CD4-positive, CD25-positive, alpha-beta regulatory T cell (primary cell): ENCODE data around the gene ZNF385A. TPM values are rescaled to one million over a fixed set of nuclear protein-coding genes. Genes with fewer than 3 reads are reported as not detected.
"Not testable (repeated sequence)": the region's sequence is repeated elsewhere in the genome, so short reads cannot be mapped to it uniquely, and the experiment has no call there.

Experiments used
- ATAC-seq, 2 donors: fragments of 150-1000 bp; cut with Tn5 transposase; one replicate each; pipeline ENCODE4 v1.10.0; 2021; ENCODE audit warnings: low read depth in 2 of 2, moderate number of reproducible peaks in 2 of 2, moderate library complexity in 1 of 2
- DNase-seq, 3 donors: peaks; one replicate each; pipeline versions ENCODE4 v3.0.0 to v3.0.0-alpha.2; 2012 to 2022; ENCODE audit warnings: mixed read lengths in 1 of 3
- H3K27ac ChIP-seq: one replicate; pipeline ENCODE4 v1.7.0; 2013; ENCODE audit warnings: mild to moderate bottlenecking, low read length; ENCODE audit not compliant: insufficient read depth, poor library complexity, severe bottlenecking
- H3K27me3 ChIP-seq: one replicate; pipeline ENCODE4 v1.7.0; 2013; ENCODE audit warnings: low read length; ENCODE audit not compliant: control insufficient read depth, insufficient read depth
- H3K36me3 ChIP-seq: one replicate; pipeline ENCODE4 v1.7.0; 2013; ENCODE audit warnings: mild to moderate bottlenecking, low read length, moderate library complexity; ENCODE audit not compliant: control insufficient read depth, insufficient read depth
- H3K4me1 ChIP-seq: 2 replicates; pipeline ENCODE4 v1.7.0; 2013; ENCODE audit warnings: mild to moderate bottlenecking, low read length; ENCODE audit not compliant: insufficient read depth, control insufficient read depth, poor library complexity, severe bottlenecking
- H3K4me3 ChIP-seq: one replicate; pipeline ENCODE4 v1.7.0; 2013; ENCODE audit warnings: low read depth, mild to moderate bottlenecking, low read length, moderate library complexity
- H3K9me3 ChIP-seq, 2 experiments: 1 replicate in 1 of 2; 2 replicates in 1 of 2; pipeline ENCODE4 v1.7.0; 2013; ENCODE audit warnings: low read length in 2 of 2, mild to moderate bottlenecking in 1 of 2, moderate library complexity in 1 of 2; ENCODE audit not compliant: control insufficient read depth in 2 of 2
- H3K27ac Mint-ChIP-seq, 3 donors: one replicate each; pipeline ENCODE4 v1.8.0; 2020 to 2022; ENCODE audit warnings: mild to moderate bottlenecking in 3 of 3, mixed read lengths in 3 of 3, moderate library complexity in 2 of 3
- H3K27me3 Mint-ChIP-seq: one replicate; pipeline ENCODE4 v1.8.0; 2022; ENCODE audit warnings: mild to moderate bottlenecking, mixed read lengths
- H3K36me3 Mint-ChIP-seq: one replicate; pipeline ENCODE4 v1.8.0; 2020; ENCODE audit warnings: mixed read lengths
- H3K4me1 Mint-ChIP-seq, 4 donors: one replicate each; pipeline ENCODE4 v1.8.0; 2020 to 2022; ENCODE audit warnings: mixed read lengths in 4 of 4, mild to moderate bottlenecking in 1 of 4
- H3K4me3 Mint-ChIP-seq, 4 donors: one replicate each; pipeline ENCODE4 v1.8.0; 2020 to 2022; ENCODE audit warnings: mild to moderate bottlenecking in 4 of 4, mixed read lengths in 4 of 4, moderate library complexity in 3 of 4
- H3K9me3 Mint-ChIP-seq, 7 donors: one replicate each; pipeline ENCODE4 v1.8.0; 2020 to 2022; ENCODE audit warnings: mixed read lengths in 7 of 7, mild to moderate bottlenecking in 3 of 7, moderate library complexity in 2 of 7
- polyA plus RNA-seq, 4 donors: library from polyadenylated mRNA; unstranded; fragments of 300-500 nt; fragmentation: Illumina TruSeq; gene quantifications; one replicate each; pipeline ENCODE4 v1.2.3, GENCODE V29; 2021
- total RNA-seq: library from RNA; stranded (reverse); gene quantifications from one replicate; pipeline ENCODE4 v1.2.3, GENCODE V29; 2022

Gene ZNF385A
- total and polyA plus RNA-seq, 5 donors from 2014 or later = 0.14 to 0.86 (median 0.17) TPM; not detected in 2

GRCh38 chr12:54358191-54358944, 26.2 kb downstream of the ZNF385A start:
- Mint-ChIP-seq H3K4me3 (no peak overlapping the region), H3K4me1 (peaks cover 0 to 15% (median 1%) of the 10 kb centered on the region in 4 donors), H3K9me3 (no peaks in the 10 kb centered on the region), H3K36me3 (peaks cover 5% of the 10 kb centered on the region), H3K27me3 (no peaks in the 10 kb centered on the region), H3K27ac (no peak overlapping the region)
- H3K27ac ChIP-seq = peak overlapping the region; percentile 84
- no peak for ATAC-seq
- DNase-seq = peak; percentile 21 to 83 (median 35)
- H3K27me3 ChIP-seq = no peaks in the 10 kb centered on the region
- H3K9me3 ChIP-seq = no peaks in the 10 kb centered on the region
- peak overlapping the region; percentile 94 for H3K4me3 ChIP-seq
- no peaks in the 10 kb centered on the region for H3K36me3 ChIP-seq
- H3K4me1 ChIP-seq = peaks cover 21% of the 10 kb centered on the region

GRCh38 chr12:54357506-54358190, 26.9 kb downstream of the ZNF385A start:
- peak overlapping the region in 1 of 4 donors; percentile 36 for H3K4me3 Mint-ChIP-seq
- H3K27ac Mint-ChIP-seq = no peak overlapping the region
- no peak overlapping the region for H3K27ac ChIP-seq

GRCh38 chr12:54356951-54357356, 27.6 kb downstream of the ZNF385A start:
- Histone ChIP-seq H3K27ac (no peak overlapping the region), H3K4me3 (no peak overlapping the region), H3K4me1 (peaks cover 28% of the 10 kb centered on the region), H3K36me3 (no peaks in the 10 kb centered on the region), H3K9me3 (no peaks in the 10 kb centered on the region), H3K27me3 (no peaks in the 10 kb centered on the region)
- H3K4me1 Mint-ChIP-seq = peaks cover 0 to 20% (median 7%) of the 10 kb centered on the region in 4 donors
- H3K36me3 Mint-ChIP-seq = peaks cover 5% of the 10 kb centered on the region
- H3K27ac Mint-ChIP-seq = peak overlapping the region in 1 of 3 donors; percentile 74
- no peaks in the 10 kb centered on the region for H3K9me3 Mint-ChIP-seq
- ATAC-seq = no peak
- no peak for DNase-seq
- peak overlapping the region in 1 of 4 donors; percentile 36 for H3K4me3 Mint-ChIP-seq
- no peaks in the 10 kb centered on the region for H3K27me3 Mint-ChIP-seq

More at GRCh38 chr12:54357506-54358190, 26.9 kb downstream of the ZNF385A start:
- H3K9me3 Mint-ChIP-seq = no peaks in the 10 kb centered on the region
- H3K27me3 Mint-ChIP-seq = no peaks in the 10 kb centered on the region
- Histone ChIP-seq H3K4me3 (peak overlapping the region; percentile 94), H3K4me1 (peaks cover 21% of the 10 kb centered on the region), H3K27me3 (no peaks in the 10 kb centered on the region), H3K9me3 (no peaks in the 10 kb centered on the region), H3K36me3 (no peaks in the 10 kb centered on the region)
- no peak for DNase-seq
- H3K36me3 Mint-ChIP-seq = peaks cover 5% of the 10 kb centered on the region
- peaks cover 0 to 13% (median under 1%) of the 10 kb centered on the region in 4 donors for H3K4me1 Mint-ChIP-seq
- no peak for ATAC-seq

GRCh38 chr12:54356228-54356627, 28.3 kb downstream of the ZNF385A start:
- no peaks in the 10 kb centered on the region for H3K27me3 Mint-ChIP-seq
- H3K36me3 Mint-ChIP-seq = peaks cover 5% of the 10 kb centered on the region
- peak overlapping the region in 1 of 3 donors; percentile 42 for H3K27ac Mint-ChIP-seq

GRCh38 chr12:54355104-54355815, 29.3 kb downstream of the ZNF385A start:
- Mint-ChIP-seq H3K27ac (peak overlapping the region in 2 of 3 donors; percentile 77 to 79), H3K4me3 (peak overlapping the region in 1 of 4 donors; percentile 46), H3K36me3 (peaks cover 15% of the 10 kb centered on the region), H3K9me3 (no peaks in the 10 kb centered on the region), H3K4me1 (peaks cover 0 to 26% (median 12%) of the 10 kb centered on the region in 4 donors), H3K27me3 (no peaks in the 10 kb centered on the region)
- Histone ChIP-seq H3K9me3 (no peaks in the 10 kb centered on the region), H3K27me3 (no peaks in the 10 kb centered on the region), H3K27ac (no peak overlapping the region), H3K4me1 (peaks cover 37% of the 10 kb centered on the region), H3K4me3 (no peak overlapping the region), H3K36me3 (peaks cover 10% of the 10 kb centered on the region)
- no peak for DNase-seq
- no peak for ATAC-seq

More at GRCh38 chr12:54356228-54356627, 28.3 kb downstream of the ZNF385A start:
- H3K27ac ChIP-seq = no peak overlapping the region
- H3K27me3 ChIP-seq = no peaks in the 10 kb centered on the region
- H3K4me1 Mint-ChIP-seq = peaks cover 0 to 26% (median 11%) of the 10 kb centered on the region in 4 donors
- no peaks in the 10 kb centered on the region for H3K9me3 ChIP-seq
- no peak for DNase-seq
- no peaks in the 10 kb centered on the region for H3K9me3 Mint-ChIP-seq
- H3K36me3 ChIP-seq = peaks cover 3% of the 10 kb centered on the region
- no peak for ATAC-seq
- H3K4me1 ChIP-seq = peaks cover 35% of the 10 kb centered on the region
- H3K4me3 ChIP-seq = no peak overlapping the region
- H3K4me3 Mint-ChIP-seq = peak overlapping the region in 3 of 4 donors; percentile 33 to 46 (median 39)

GRCh38 chr12:54354271-54354670, 30.3 kb downstream of the ZNF385A start:
- Mint-ChIP-seq H3K36me3 (peaks cover 23% of the 10 kb centered on the region), H3K4me1 (peaks cover 0 to 25% (median 12%) of the 10 kb centered on the region in 4 donors), H3K27ac (peak overlapping the region in 1 of 3 donors; percentile 77)
- H3K4me3 Mint-ChIP-seq, H3K9me3 Mint-ChIP-seq, H3K27me3 ChIP-seq, H3K27ac ChIP-seq, H3K9me3 ChIP-seq, H3K27me3 Mint-ChIP-seq, ATAC-seq, H3K4me3 ChIP-seq, DNase-seq: not testable (repeated sequence)
- Histone ChIP-seq H3K36me3 (peaks cover 19% of the 10 kb centered on the region), H3K4me1 (peaks cover 29% of the 10 kb centered on the region)
